HUES48 (cell line): ENCODE measurements around the gene GALNT14.

Experiments used
- H3K27ac ChIP-seq: one replicate; pipeline ENCODE4 v1.7.0; 2013; ENCODE audit warnings: low read depth, low read length, inconsistent platforms
- H3K27me3 ChIP-seq: 2 replicates; pipeline ENCODE4 v1.6.1; 2013; ENCODE audit warnings: mild to moderate bottlenecking, low read length; ENCODE audit not compliant: control insufficient read depth, insufficient read depth
- H3K36me3 ChIP-seq: 2 replicates; pipeline ENCODE4 v1.6.1; 2013; ENCODE audit warnings: low read length; ENCODE audit not compliant: control insufficient read depth, insufficient read depth
- H3K4me1 ChIP-seq: 2 replicates; pipeline ENCODE4 v1.6.1; 2013; ENCODE audit warnings: mild to moderate bottlenecking, low read length; ENCODE audit not compliant: control insufficient read depth, insufficient read depth
- H3K4me3 ChIP-seq: 2 replicates; pipeline ENCODE4 v1.5.1; 2013; ENCODE audit warnings: mild to moderate bottlenecking, low read depth, low read length
- H3K9ac ChIP-seq: 2 replicates; pipeline ENCODE4 v1.6.1; 2013; ENCODE audit warnings: mild to moderate bottlenecking, low read depth, low read length, moderate library complexity
- H3K9me3 ChIP-seq: 2 replicates; pipeline ENCODE4 v1.6.1; 2013; ENCODE audit warnings: low read length; ENCODE audit not compliant: control insufficient read depth, insufficient read depth

Gene GALNT14

DNA sequence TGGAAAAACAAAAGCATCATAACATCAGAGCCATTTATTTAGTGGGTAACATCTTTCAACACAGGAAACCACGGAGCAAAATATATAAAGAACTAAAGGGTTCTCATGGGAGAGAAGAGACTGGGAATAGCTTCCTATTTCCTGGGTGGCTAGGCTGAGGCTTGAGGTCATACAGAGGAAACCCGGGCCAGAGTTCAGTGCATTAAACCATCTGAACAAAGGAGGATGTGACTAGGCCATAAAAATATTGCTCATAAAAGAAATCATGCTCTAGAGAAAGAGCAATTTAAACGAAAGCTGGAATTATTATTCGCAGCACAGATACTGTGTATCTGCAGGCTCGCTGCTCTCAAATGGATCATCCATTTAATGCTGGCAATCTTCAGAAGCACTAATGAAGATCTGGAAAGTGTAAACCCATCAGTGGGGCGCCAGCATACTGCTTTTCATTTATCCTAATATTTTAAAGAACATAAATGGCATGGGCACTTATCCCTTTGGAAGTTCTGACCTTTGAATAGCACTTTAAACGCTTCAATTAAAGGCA is 83.3 kb downstream of the GALNT14 start:
- H3K27me3 ChIP-seq, result no peaks in the 10 kb centered on the region
- H3K9ac ChIP-seq, result no peak overlapping the region
- no peak overlapping the region for H3K4me3 ChIP-seq
- H3K4me1 ChIP-seq, result no peaks in the 10 kb centered on the region
- H3K9me3 ChIP-seq, result no peaks in the 10 kb centered on the region
- no peak overlapping the region for H3K27ac ChIP-seq
- H3K36me3 ChIP-seq, result no peaks in the 10 kb centered on the region

DNA sequence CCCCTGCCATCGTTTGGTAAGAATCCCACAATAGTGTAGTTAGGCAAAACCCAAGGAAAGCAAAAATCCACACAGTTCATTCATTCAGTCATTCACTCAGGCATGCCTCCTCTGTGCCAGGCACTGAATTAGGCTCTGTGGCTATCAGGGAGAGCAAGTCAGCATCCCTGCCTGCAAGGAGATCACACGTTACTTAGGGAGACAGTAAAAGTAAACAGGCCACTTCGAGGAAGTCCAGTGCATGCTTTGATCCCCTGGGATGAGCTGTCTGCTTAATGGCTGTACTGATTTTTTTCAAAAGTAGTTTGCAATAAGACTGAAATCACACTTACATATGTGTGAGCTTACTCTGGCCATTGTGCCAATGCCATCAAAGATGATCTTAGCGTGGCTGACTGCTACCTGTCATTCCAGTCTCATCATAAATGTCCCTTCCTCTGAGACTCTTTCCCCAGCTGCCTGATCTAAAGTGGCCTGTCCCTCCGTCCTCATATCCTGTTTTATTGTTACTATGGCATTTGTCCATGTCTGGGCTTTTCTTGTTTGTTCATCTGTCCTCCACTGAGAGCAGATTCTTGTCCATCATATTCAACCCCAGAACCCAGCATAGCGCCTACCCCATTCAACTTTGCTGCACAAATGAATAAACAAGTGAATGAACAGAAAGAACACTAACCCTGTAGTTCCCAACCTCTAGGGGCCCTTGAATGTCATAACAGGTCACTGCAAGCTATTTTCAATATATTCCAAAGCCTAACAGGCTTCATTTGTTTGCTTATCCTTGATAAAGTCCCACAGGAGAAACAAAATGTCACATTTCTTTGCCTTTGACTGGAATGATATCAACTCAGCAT is 84.1 kb downstream of the GALNT14 start:
- H3K27me3 ChIP-seq, result no peaks in the 10 kb centered on the region
- H3K9ac ChIP-seq, result no peak overlapping the region
- no peaks in the 10 kb centered on the region for H3K36me3 ChIP-seq
- no peaks in the 10 kb centered on the region for H3K9me3 ChIP-seq
- no peak overlapping the region for H3K4me3 ChIP-seq
- no peaks in the 10 kb centered on the region for H3K4me1 ChIP-seq
- no peak overlapping the region for H3K27ac ChIP-seq

DNA sequence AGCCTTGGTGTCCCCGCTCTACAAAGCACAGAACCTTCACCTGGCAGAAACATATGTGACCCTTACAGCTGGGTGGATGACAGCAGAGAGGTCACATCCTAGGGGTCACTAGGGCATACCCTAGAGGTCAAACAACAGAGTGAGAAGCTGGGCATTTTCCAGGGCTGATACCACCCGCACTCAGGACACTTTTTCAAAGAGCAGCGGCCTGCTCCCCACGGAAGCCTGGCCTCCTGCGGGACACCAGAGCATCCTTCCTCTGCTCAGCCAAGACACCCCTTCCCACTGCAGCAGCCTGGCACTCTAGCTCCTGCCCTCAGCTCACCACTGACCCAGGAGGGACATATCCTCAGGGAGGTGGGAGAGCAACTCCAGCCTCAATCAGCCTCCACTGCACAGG is 86.0 kb downstream of the GALNT14 start:
- H3K36me3 ChIP-seq, result no peaks in the 10 kb centered on the region
- H3K9me3 ChIP-seq, result no peaks in the 10 kb centered on the region
- no peaks in the 10 kb centered on the region for H3K4me1 ChIP-seq
- no peak overlapping the region for H3K4me3 ChIP-seq
- no peaks in the 10 kb centered on the region for H3K27me3 ChIP-seq
- H3K9ac ChIP-seq, result no peak overlapping the region
- no peak overlapping the region for H3K27ac ChIP-seq

DNA sequence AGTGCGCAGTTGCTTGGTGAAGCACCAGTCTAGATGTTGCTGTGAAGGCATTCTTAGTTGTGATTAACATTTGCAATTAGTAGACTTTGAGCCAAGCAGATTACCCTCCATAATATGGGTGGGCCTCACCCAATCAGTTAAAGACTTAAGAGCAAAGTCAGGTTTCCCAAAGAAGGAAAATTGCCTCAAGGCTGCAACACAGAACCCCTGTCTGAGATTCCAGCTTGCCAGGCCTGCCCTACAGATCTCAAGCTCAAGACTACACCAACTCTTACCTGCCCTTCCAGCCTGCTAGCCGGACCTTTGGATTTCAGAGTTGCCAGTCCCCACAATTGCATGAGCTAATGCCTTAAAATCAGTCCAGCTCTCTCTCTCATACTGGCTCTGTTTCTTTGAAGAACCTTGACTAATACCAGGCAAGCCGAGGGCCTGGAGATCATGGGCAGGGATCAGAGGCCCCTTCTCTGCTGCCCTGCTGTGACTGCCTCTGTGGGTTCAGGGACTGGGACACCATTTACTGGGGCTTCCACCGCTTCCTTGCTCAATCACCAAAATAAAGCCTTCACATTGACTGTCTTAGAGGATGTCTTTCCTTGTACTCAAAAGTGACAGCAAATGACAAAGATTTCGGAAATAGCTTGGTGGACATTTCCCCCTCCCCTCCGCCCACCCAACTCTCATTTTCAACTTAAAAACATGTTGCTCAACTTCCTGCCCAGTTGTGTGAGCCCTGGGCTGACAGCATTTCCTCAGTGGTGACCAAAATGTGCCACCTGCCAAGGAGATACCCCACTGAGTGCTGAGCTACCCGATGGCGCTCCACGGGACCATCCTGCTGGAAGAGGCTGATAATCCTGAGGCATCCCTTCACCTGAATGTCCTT is 86.7 kb downstream of the GALNT14 start:
- no peak overlapping the region for H3K4me3 ChIP-seq
- H3K27ac ChIP-seq, result no peak overlapping the region
- no peaks in the 10 kb centered on the region for H3K27me3 ChIP-seq
- no peaks in the 10 kb centered on the region for H3K9me3 ChIP-seq
- no peaks in the 10 kb centered on the region for H3K36me3 ChIP-seq
- H3K4me1 ChIP-seq, result no peaks in the 10 kb centered on the region
- H3K9ac ChIP-seq, result no peak overlapping the region

DNA sequence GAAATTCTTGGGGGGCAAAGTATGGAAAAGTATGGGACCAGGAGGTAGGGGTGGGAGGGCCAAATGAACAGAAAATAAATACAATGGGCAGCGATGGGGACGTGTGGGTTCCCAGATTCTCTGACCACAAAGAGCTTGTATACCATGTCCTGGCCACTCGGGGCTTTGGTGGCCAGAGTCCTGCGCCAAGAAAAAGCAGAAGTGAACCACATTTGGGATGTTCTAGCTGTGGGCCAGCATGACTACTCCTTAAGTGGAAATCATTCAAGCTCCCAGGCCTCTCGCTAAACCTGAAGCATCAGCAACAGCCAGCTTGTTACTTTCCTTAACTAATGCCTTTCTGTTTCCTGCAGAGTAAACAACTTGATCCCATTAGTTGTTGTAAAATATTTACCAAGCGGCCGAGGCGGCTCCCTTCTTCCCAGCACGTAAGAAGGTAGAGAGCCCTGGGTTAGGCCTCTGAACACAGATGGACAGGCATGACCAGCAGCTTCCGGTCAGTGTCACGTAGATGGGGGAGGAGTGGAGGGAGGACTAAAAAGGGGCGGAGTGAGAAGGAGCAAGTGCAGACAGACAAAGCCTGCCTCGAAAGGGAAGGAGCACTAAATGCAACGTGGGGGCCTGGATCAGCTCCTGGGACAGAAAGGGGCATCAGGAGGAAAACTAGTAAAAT is 88.2 kb downstream of the GALNT14 start:
- Histone ChIP-seq H3K36me3 (no peaks in the 10 kb centered on the region), H3K9ac (no peak overlapping the region), H3K27ac (no peak overlapping the region), H3K4me1 (no peaks in the 10 kb centered on the region), H3K9me3 (no peaks in the 10 kb centered on the region), H3K4me3 (no peak overlapping the region), H3K27me3 (no peaks in the 10 kb centered on the region)

DNA sequence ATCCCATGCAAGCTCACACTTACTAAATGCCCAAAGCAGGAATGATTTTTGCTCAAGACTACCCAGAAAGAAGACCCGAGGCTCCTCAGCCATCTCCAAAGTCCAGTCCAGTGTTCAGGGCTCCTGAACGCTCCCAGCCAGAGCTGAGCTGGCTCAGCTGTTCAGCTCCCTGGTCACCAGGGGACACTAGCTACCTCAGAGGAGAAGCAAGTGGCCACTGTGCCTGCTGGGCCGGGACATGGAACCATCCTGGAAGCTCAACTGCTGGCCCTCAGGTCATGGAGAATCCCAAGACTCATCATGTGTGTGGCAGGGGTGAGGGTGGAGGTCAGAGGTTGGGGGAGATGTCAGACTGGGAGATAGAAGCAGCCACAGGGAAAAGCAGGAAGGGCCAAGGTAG is 89.0 kb downstream of the GALNT14 start:
- no peak overlapping the region for H3K27ac ChIP-seq
- no peaks in the 10 kb centered on the region for H3K9me3 ChIP-seq
- H3K4me1 ChIP-seq, result no peaks in the 10 kb centered on the region
- H3K36me3 ChIP-seq, result no peaks in the 10 kb centered on the region
- H3K27me3 ChIP-seq, result no peaks in the 10 kb centered on the region
- no peak overlapping the region for H3K4me3 ChIP-seq
- no peak overlapping the region for H3K9ac ChIP-seq

DNA sequence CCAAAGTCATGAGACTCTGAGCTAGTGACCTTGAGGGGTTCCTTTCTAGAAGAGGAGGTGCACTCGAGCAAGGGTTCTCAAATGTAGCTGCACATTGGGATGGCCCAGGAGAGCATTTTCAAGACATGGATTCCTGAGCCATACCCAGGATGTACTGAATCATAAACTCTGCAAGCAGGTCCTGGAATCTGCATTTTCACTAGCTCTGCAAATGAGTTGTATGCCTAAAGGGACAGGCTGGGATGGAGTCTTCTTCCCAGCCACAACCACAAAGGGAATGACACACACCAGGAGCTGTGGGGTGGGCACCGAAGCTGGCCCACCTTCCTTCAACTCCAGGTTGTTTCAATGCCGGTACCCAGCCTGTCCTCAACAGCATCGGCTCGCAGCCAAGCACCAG is 90.6 kb downstream of the GALNT14 start:
- no peaks in the 10 kb centered on the region for H3K36me3 ChIP-seq
- H3K9me3 ChIP-seq, result no peaks in the 10 kb centered on the region
- H3K4me3 ChIP-seq, result no peak overlapping the region
- H3K27me3 ChIP-seq, result no peaks in the 10 kb centered on the region
- no peak overlapping the region for H3K9ac ChIP-seq
- H3K4me1 ChIP-seq, result no peaks in the 10 kb centered on the region
- H3K27ac ChIP-seq, result no peak overlapping the region

DNA sequence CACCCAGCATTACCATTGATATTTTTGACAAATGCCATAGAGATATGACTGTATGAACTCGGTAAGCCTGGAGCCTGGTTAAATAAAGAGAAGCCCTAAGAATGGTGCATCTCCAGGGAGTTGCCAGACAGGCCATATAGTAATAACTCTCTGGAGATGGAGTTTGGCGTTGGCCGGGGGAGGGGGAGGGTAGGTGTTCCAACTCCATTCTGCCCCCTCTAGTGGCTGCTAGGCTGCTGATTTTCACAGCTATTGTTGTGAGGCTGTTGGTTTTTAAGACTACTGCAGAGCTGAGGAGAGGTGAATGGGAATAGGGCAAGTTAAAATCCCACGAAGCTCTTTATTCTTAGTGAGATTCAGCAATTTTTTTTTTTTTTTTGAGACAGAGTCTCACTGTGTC is 99.9 kb downstream of the GALNT14 start:
- Histone ChIP-seq H3K27ac (no peak overlapping the region), H3K9ac (no peak overlapping the region), H3K36me3 (no peaks in the 10 kb centered on the region), H3K4me3 (no peak overlapping the region), H3K9me3 (no peaks in the 10 kb centered on the region), H3K4me1 (peaks cover 4% of the 10 kb centered on the region; the same call in 1 of the 2 replicates), H3K27me3 (no peaks in the 10 kb centered on the region)

DNA sequence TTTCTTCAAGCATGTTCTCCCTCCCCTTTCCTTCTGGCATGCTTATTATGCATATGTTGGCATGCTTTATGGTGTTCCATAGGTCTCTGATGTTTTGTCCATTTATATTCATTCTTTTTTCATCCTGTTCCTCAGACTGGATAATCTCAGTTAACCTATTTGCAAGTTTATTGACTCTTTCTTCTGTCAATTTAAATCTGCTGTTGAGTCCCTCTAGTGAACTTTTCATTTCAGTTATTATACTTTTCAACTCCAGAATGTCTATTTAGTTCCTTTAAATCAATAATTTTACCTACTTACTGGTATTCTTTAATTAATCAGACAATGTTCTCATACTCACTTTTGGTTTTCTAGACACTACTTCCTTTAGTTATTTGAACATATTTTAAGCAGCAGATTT is 101.2 kb downstream of the GALNT14 start:
- no peaks in the 10 kb centered on the region for H3K27me3 ChIP-seq
- H3K9ac ChIP-seq, result no peak overlapping the region
- no peak overlapping the region for H3K4me3 ChIP-seq
- peaks cover 4% of the 10 kb centered on the region; the same call in 1 of the 2 replicates for H3K4me1 ChIP-seq
- no peaks in the 10 kb centered on the region for H3K9me3 ChIP-seq
- no peaks in the 10 kb centered on the region for H3K36me3 ChIP-seq
- H3K27ac ChIP-seq, result no peak overlapping the region

DNA sequence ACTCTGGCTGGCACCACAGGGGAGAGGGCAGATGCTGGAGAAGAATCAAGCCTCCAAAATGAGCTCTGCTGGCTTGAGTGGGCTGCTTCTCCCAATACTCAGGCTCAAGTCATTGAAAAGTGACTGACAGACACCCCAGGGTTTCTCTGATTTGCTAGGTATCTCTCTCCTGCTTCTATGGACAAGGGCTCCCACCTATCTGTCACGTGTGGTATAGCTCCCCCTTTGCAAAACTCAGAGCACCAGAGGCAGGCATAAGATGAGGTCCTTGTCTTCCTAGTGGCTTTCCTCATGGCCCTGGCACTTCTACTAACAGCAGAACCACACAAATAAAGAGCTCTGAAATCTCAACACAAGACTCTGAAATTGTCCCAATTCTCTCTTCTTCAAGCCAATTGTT is 105.2 kb downstream of the GALNT14 start:
- peaks cover 3% of the 10 kb centered on the region; the same call in 1 of the 2 replicates for H3K4me1 ChIP-seq

More for the DNA sequence above, 105.2 kb downstream of the GALNT14 start:
- H3K27me3 ChIP-seq, result no peaks in the 10 kb centered on the region
- H3K4me3 ChIP-seq, result no peak overlapping the region
- H3K9ac ChIP-seq, result no peak overlapping the region
- no peak overlapping the region for H3K27ac ChIP-seq
- no peaks in the 10 kb centered on the region for H3K9me3 ChIP-seq
- no peaks in the 10 kb centered on the region for H3K36me3 ChIP-seq
